Bronchial epithelial cell (primary cell): ENCODE results near the gene PSTPIP2. TPM values are rescaled to one million over a fixed set of nuclear protein-coding genes. Genes with fewer than 3 reads are reported as not detected.

Experiments
- DNase-seq: peaks from one replicate; pipeline ENCODE4 v3.0.0-alpha.2; 2010; ENCODE audit warnings: low read depth
- FAIRE-seq: peaks from 2 replicates; lab custom pipeline; 2011; peaks lifted over from hg19 to GRCh38; lab: Jason Lieb, UNC
- H3K27me3 ChIP-seq: 2 replicates; pipeline ENCODE4 v1.5.1; 2011; ENCODE audit warnings: low read length; ENCODE audit not compliant: control insufficient read depth, insufficient read depth
- H3K36me3 ChIP-seq: 2 replicates; pipeline ENCODE4 v1.5.1; 2011; ENCODE audit warnings: low read length; ENCODE audit not compliant: control insufficient read depth, insufficient read depth
- H3K4me3 ChIP-seq: 2 replicates; pipeline ENCODE4 v1.5.1; 2011; ENCODE audit warnings: mild to moderate bottlenecking, low read depth, low read length, control low read depth
- total RNA-seq: library from RNA; depleted of rRNA; stranded (reverse); fragments of >200 nt; gene quantifications from 2 replicates; pipeline ENCODE4 v1.2.1, GENCODE V29; 2014
- TF ChIP-seq, protein P1 (sequence below): IDR thresholded peaks from 2 replicates; pipeline ENCODE4 v1.5.1; 2011; ENCODE audit warnings: mild to moderate bottlenecking, moderate library complexity, low read length, control low read depth, inconsistent platforms; ENCODE audit not compliant: insufficient read depth, severe bottlenecking

Gene PSTPIP2
- total RNA-seq, 1 donor from 2014 or later, result 6.6 TPM

DNA sequence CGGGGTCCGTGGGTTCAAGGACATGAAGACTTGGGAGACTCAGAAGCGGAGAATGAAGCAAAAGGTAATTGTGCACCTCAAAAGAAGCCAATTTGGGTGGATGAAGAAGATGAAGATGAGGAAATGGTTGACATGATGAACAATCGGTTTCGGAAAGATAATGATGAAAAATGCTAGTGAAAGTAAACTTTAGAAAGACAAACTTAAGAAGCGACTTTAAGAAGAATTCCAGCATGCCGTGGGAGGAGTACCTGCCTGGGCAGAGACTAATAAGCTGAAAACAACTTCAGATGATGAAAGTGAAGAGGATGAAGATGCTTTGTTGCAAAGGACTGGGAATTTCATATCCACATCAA lies 43.5 kb downstream of the PSTPIP2 start:
- Histone ChIP-seq H3K4me3 (peak overlapping the region; percentile 44), H3K27me3 (no peaks in the 10 kb centered on the region), H3K36me3 (no peaks in the 10 kb centered on the region)
- TF ChIP-seq, protein P1, sequence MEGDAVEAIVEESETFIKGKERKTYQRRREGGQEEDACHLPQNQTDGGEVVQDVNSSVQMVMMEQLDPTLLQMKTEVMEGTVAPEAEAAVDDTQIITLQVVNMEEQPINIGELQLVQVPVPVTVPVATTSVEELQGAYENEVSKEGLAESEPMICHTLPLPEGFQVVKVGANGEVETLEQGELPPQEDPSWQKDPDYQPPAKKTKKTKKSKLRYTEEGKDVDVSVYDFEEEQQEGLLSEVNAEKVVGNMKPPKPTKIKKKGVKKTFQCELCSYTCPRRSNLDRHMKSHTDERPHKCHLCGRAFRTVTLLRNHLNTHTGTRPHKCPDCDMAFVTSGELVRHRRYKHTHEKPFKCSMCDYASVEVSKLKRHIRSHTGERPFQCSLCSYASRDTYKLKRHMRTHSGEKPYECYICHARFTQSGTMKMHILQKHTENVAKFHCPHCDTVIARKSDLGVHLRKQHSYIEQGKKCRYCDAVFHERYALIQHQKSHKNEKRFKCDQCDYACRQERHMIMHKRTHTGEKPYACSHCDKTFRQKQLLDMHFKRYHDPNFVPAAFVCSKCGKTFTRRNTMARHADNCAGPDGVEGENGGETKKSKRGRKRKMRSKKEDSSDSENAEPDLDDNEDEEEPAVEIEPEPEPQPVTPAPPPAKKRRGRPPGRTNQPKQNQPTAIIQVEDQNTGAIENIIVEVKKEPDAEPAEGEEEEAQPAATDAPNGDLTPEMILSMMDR, result no peak
- FAIRE-seq, result no peak
- DNase-seq, result no peak

DNA sequence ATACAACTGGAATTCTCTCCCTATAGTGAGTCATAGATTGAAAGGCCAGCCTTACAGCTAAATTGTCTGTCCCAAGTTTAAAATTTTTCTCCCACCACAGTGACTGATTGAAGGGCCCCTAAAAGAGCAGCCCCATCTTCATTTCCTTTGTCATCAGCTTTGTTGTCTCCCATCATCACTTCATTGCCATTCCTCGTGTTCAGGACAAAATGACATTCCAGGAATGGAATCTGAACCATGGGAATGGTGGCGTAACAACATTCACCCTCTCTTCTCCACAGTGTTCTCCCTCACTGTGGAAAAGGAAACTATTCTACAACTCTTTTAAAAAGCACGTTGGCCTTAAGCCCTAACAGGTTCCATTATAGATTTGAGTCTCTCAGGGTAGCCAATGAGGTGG lies 52.1 kb downstream of the PSTPIP2 start:
- no peak for FAIRE-seq
- TF ChIP-seq, protein P1, result no peak
- no peak for DNase-seq
- Histone ChIP-seq H3K4me3 (no peak overlapping the region), H3K36me3 (no peaks in the 10 kb centered on the region), H3K27me3 (no peaks in the 10 kb centered on the region)

DNA sequence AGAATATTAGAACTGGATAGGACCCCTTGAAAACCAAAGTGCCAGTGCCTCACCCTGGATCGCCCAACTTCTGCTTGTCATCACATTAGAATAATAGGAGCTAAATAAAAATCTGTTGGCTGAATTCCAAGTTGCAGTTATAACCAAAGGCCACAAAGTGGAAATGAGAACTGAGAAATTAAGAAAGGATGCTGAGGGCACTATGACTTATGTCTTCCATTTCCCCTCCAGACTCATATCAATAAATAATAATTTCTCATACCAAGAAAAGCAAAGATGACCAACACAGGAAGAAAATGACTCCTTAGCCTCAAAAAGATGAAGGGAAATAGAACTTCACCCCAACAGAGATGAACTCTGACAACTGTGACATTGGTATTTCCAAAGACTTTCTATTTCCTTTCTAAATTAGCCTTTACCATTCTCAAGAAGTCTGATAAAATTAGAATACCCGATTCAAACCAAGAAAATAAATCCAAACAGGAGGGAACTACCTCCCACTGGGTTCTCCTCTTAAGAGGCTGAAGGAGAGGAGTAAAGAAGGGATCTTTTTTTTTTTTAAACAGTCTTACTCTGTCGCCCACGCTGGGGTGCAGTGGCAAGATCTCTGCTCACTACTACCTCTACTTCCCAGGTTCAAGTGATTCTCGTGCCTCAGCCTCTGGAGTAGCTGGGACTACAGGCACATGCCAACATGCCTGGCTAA lies 58.4 kb downstream of the PSTPIP2 start:
- Histone ChIP-seq H3K27me3 (no peaks in the 10 kb centered on the region), H3K36me3 (peaks cover 2% of the 10 kb centered on the region), H3K4me3 (no peak overlapping the region)
- TF ChIP-seq, protein P1, result no peak
- FAIRE-seq (no peak), DNase-seq (no peak)

DNA sequence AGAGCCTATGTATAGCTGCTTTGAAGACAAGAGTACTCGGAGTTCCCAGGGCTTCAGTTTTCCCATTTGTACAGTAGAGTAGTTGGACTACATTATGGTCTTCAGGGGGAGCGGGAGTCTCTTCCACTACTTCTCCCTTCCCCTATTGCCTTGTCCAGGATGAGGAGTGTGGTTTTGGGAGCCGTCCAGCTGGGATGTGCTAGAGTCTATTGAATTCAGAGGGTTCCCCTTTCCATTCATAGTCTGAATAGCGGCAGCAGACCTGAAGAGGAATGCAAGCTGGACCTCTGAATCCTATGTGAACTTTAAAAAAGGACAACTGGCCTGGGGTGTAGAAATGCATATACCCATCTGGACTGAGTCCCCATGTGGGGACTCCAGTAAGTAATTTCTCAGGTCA lies 61.4 kb downstream of the PSTPIP2 start:
- Histone ChIP-seq H3K27me3 (no peaks in the 10 kb centered on the region), H3K36me3 (peaks cover 2% of the 10 kb centered on the region), H3K4me3 (no peak overlapping the region)
- TF ChIP-seq, protein P1, result no peak
- FAIRE-seq, result no peak
- no peak for DNase-seq

DNA sequence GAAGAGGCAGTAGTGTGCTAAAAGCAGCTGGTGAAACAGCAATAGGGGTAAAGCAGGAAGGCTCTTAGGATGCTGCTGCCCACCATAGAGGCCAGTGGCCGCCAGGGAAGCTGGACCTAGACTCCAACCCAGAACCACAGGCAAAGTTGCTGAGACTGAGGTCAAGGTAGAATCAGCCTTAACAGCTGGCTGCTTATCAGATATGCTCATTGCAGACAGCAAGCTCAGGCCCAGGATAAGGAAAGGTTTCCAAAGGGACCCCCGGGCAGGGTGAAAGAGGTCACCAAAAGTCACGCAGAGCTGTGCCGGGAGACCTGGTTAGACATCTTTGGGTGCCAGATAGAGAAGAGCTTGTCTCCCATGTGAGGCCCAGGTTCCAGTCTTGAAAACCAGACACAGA lies 62.0 kb downstream of the PSTPIP2 start:
- TF ChIP-seq, protein P1, result no peak
- FAIRE-seq, result no peak
- Histone ChIP-seq H3K36me3 (peaks cover 2% of the 10 kb centered on the region), H3K27me3 (no peaks in the 10 kb centered on the region), H3K4me3 (no peak overlapping the region)
- no peak for DNase-seq
